Measurements from ENCODE around the gene PARD3B.

DNA sequence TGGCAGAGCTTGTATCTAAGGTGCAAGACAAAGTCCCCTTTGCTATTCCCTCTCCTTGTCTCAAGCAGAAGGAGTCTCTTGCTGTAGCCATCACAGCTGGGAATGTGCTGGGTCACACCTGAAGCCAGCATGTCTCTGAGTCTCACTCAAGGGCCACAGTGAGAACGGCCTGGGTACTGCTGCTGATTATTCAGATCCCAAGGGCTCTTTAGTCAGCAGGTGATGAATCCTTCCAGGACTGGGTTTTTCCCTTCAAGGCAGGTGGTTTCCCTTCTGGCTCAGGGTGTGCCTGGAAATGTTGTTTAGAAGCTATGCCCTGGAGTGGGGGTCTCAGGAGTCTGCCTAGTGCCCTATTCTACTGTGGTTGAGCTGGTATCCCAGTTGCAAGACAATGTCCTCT, 356.3 kb downstream of the PARD3B start:
- TF ChIP-seq POLR2AphosphoS5 (IDR thresholded peaks at IDR 0.05) = no peak
- TF ChIP-seq, protein P1, sequence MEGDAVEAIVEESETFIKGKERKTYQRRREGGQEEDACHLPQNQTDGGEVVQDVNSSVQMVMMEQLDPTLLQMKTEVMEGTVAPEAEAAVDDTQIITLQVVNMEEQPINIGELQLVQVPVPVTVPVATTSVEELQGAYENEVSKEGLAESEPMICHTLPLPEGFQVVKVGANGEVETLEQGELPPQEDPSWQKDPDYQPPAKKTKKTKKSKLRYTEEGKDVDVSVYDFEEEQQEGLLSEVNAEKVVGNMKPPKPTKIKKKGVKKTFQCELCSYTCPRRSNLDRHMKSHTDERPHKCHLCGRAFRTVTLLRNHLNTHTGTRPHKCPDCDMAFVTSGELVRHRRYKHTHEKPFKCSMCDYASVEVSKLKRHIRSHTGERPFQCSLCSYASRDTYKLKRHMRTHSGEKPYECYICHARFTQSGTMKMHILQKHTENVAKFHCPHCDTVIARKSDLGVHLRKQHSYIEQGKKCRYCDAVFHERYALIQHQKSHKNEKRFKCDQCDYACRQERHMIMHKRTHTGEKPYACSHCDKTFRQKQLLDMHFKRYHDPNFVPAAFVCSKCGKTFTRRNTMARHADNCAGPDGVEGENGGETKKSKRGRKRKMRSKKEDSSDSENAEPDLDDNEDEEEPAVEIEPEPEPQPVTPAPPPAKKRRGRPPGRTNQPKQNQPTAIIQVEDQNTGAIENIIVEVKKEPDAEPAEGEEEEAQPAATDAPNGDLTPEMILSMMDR (IDR thresholded peaks at IDR 0.05) = no peak

All from transverse colon (tissue), 4 donors.